Gastrocnemius medialis (tissue), 4 donors: Measurements from ENCODE around the gene ZNF768.

Experiments
- POLR2A ChIP-seq, 2 donors: fragments of 450-650 bp; IDR thresholded peaks; one replicate each; pipeline ENCODE4 v1.6.1; 2017; ENCODE audit warnings: antibody characterized with exemption in 2 of 2, mild to moderate bottlenecking in 2 of 2, moderate library complexity in 2 of 2
- TF ChIP-seq, protein P1 (sequence below), 5 experiments: fragments of 450-650 bp in 3 of 5; fragments of 200-600 bp in 2 of 5; sonication (generic) in 2 of 5; IDR thresholded peaks in 4 of 5; conservative IDR thresholded peaks in 1 of 5; 1 replicate in 4 of 5; 2 replicates in 1 of 5; pipeline ENCODE4 v1.5.1; 2016 to 2019; ENCODE audit warnings: antibody characterized with exemption in 5 of 5, mild to moderate bottlenecking in 3 of 5, moderate library complexity in 3 of 5

GRCh38 chr16:30567991-30568638 lies 41.7 kb upstream of the ZNF768 start:
- TF ChIP-seq, protein P1, sequence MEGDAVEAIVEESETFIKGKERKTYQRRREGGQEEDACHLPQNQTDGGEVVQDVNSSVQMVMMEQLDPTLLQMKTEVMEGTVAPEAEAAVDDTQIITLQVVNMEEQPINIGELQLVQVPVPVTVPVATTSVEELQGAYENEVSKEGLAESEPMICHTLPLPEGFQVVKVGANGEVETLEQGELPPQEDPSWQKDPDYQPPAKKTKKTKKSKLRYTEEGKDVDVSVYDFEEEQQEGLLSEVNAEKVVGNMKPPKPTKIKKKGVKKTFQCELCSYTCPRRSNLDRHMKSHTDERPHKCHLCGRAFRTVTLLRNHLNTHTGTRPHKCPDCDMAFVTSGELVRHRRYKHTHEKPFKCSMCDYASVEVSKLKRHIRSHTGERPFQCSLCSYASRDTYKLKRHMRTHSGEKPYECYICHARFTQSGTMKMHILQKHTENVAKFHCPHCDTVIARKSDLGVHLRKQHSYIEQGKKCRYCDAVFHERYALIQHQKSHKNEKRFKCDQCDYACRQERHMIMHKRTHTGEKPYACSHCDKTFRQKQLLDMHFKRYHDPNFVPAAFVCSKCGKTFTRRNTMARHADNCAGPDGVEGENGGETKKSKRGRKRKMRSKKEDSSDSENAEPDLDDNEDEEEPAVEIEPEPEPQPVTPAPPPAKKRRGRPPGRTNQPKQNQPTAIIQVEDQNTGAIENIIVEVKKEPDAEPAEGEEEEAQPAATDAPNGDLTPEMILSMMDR (IDR thresholded peaks at IDR 0.05 in 4 of 5, conservative IDR thresholded peaks at IDR 0.05 in 1 of 5): no peak
- no peak for TF ChIP-seq POLR2A (IDR thresholded peaks at IDR 0.05)
